ENCODE results near the gene TFEC. TPM values are rescaled to one million over a fixed set of nuclear protein-coding genes. Genes with fewer than 3 reads are reported as not detected.

Gene TFEC
- total RNA-seq, 1 experiment from 2014 or later: not detected

DNA sequence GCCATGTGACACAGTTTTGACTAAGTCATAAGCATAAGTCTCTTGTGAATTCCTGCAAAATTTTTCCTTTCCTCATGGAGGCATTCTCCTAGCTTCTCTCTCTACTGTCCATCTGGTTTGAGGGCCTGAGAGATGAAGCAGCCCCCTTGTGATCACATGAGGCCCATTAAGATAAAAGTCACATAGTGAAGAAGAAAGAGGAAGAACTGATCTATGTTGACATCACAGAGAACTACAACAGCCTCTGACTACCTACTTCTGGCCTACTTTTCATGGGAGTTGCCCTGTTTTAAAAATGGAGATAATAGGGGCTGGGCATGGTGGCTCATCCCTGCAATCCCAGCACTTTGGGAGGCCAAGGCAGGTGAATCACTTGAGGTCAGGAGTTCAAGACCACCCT is 50.4 kb downstream of the TFEC start:
- no peak for DNase-seq
- Histone ChIP-seq H2BK5ac (ENCODE audit: insufficient read length, low read length) (no peak overlapping the region), H3K9ac (ENCODE audit: extremely low read depth, insufficient read length, low read length) (no peak overlapping the region), H3K79me1 (ENCODE audit: insufficient read depth, low read depth, low read length, poor library complexity, severe bottlenecking) (no peaks in the 10 kb centered on the region), H3T11ph (ENCODE audit: low read length) (no peak overlapping the region), H2AK5ac (ENCODE audit: insufficient read length, low read length) (no peak overlapping the region), H3K4me2 (ENCODE audit: insufficient read depth, insufficient read length, low read length) (no peak overlapping the region), H2AFZ (ENCODE audit: low read length) (no peak overlapping the region), H2BK120ac (ENCODE audit: low read depth, low read length, poor library complexity, severe bottlenecking) (no peak overlapping the region), H4K20me1 (ENCODE audit: control insufficient read depth, insufficient read depth, insufficient read length) (no peaks in the 10 kb centered on the region), H3K14ac (ENCODE audit: insufficient read depth, low read length) (no peak overlapping the region), H4K5ac (ENCODE audit: insufficient read length, low read depth, low read length) (no peak overlapping the region), H3K79me2 (ENCODE audit: insufficient read depth, low read length) (no peaks in the 10 kb centered on the region), H4K91ac (ENCODE audit: insufficient read length, low read depth, low read length) (no peak overlapping the region), H3K4ac (ENCODE audit: low read depth, low read length) (no peak overlapping the region), H2BK12ac (ENCODE audit: insufficient read length, low read depth, low read length) (no peak overlapping the region), H2BK20ac (ENCODE audit: low read depth, low read length, poor library complexity, severe bottlenecking) (no peak overlapping the region), H3K56ac (ENCODE audit: insufficient read length, low read depth, low read length) (no peak overlapping the region), H3K23me2 (ENCODE audit: insufficient read length, low read depth, low read length, poor library complexity, severe bottlenecking) (no peaks in the 10 kb centered on the region), H4K8ac (replicated peaks; ENCODE audit: insufficient read length, low read depth, low read length) (no peak overlapping the region), H3K27me3 (ENCODE audit: insufficient read depth, low read length) (no peaks in the 10 kb centered on the region), H3K27ac (ENCODE audit: insufficient read length, low read depth, low read length) (no peak overlapping the region), H3K9me3 (ENCODE audit: control insufficient read depth, low read depth, low read length) (no peaks in the 10 kb centered on the region), H3K4me1 (ENCODE audit: insufficient read depth, low read length) (no peaks in the 10 kb centered on the region), H3K18ac (ENCODE audit: insufficient read length, low read depth, low read length) (no peak overlapping the region), H2BK15ac (ENCODE audit: low read depth, low read length) (no peak overlapping the region), H3K23ac (ENCODE audit: insufficient read length, low read depth, low read length) (no peak overlapping the region)
- no peaks in the 10 kb centered on the region for H3K4me1 Mint-ChIP-seq
- H3K9me3 Mint-ChIP-seq: no peaks in the 10 kb centered on the region
- H3K27me3 Mint-ChIP-seq (ENCODE audit: low read depth): no peaks in the 10 kb centered on the region
- no peak for TF ChIP-seq CTCF (conservative IDR thresholded peaks at IDR 0.05)
- H3K4me3 Mint-ChIP-seq: no peak overlapping the region
- no peak overlapping the region for H3K27ac Mint-ChIP-seq
- H3K36me3 Mint-ChIP-seq (ENCODE audit: insufficient read depth in 1 of 3, low read depth in 3 of 3): no peaks in the 10 kb centered on the region

Measured in H9 (cell line).